Stimulated activated CD8-positive, alpha-beta memory T cell treated with anti-CD3 and anti-CD28 coated beads, Interleukin-4, amount 100 ng/mL, for 1 hour (primary cell): ENCODE results near the gene ZMYM4.
"Not testable (repeated sequence)": the region's sequence is repeated elsewhere in the genome, so short reads cannot be mapped to it uniquely, and the experiment has no call there.

ENCODE experiments used
- DNase-seq, 2 donors: peaks; one replicate each; pipeline ENCODE4 v3.0.0-alpha.2; 2020; ENCODE audit warnings: low read depth in 2 of 2, low spot score in 1 of 2

Gene ZMYM4

GRCh38 chr1:35268282-35269200 lies at the start of gene ZMYM4:
Gene ZMYM4 (plus strand): TSS chr1:35268709. CDS start chr1:35269047, 338 bp downstream.
- peak; percentile 53 to 75 for DNase-seq

GRCh38 chr1:35220976-35221375 lies 47.5 kb upstream of the ZMYM4 start:
- DNase-seq: no peak

DNA sequence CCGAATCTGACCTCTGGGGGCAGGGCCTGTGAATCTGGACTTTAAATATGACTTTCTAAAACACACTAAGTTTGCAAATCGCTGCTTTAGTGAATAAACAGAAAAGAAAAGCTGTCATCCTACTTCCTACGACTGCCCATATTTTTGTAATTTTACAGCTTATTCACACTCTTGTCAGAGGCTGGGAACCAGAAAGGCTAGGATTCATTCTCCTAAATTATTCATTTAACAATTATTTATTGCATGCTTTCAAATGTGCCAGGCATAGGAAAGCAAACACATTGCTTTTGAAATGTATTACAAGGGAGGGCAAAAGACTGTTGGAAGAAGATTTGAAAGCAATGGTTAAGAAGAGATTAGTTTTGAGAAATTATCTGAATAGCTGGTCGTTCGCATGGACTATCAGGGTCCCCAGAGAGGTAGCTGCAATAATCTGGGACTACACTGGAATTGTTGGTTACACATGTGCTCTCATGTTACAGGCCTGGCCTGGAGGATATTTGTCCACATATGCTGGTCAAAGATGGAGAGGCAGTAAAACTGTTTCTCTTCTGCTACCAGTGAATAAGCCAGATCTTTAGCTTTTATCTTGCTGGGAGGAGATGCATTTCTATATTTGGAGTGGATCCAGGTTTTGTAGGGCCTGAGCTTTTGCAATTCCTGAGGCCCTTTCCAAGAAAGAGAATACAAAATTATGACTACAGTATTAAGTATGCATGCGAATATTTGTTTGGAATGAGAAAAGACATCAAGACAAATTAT lies 46.0 kb upstream of the ZMYM4 start:
- no peak for DNase-seq

DNA sequence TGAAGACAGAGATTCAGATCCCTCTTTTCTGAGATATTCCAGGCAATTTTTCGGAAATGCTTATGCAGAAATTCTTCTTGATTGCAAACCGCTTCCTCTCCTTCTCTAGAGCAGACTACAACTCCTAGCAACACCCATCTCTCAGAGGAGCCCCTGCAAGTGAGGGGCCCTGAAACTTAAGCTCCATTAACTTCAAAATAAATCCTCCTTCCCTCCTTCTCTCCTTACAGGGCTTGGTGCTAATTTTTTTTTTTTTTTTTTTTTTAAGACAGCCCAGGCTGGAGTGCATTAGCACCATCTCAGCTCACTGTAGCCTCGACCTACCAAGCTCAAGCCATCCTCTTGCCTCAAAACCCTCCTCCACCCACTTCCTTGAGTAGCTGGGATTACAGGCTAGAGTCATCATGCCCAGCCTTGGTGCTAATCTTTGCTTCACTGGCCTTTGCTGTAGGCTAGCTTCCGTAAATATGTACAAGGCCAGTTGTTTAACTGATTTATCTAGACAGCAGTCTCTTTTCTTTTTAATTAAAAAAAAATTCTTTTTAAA lies 45.4 kb upstream of the ZMYM4 start:
- no peak for DNase-seq

DNA sequence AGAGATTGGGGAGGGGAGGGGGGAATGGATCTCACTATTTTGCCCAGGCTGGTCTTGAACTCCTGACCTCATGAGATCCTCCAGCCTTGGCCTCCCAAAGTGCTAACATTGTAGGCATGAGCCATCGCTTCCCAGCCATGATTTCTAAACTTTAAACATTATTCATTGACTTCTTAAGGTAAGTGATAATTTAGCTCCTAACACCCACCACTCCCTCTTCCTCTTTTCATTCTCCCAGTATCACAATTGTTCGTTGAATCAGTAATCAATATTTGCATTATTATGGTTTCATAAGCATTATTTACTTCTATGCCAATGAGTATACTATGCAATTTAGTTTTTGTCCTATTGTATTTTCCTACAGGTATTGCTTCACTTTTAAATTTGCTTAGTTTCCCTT lies 42.0 kb upstream of the ZMYM4 start:
- DNase-seq: no peak

- no peak for DNase-seq
Observed at GRCh38 chr1:35229587-35230360, 38.7 kb upstream of the ZMYM4 start.

DNA sequence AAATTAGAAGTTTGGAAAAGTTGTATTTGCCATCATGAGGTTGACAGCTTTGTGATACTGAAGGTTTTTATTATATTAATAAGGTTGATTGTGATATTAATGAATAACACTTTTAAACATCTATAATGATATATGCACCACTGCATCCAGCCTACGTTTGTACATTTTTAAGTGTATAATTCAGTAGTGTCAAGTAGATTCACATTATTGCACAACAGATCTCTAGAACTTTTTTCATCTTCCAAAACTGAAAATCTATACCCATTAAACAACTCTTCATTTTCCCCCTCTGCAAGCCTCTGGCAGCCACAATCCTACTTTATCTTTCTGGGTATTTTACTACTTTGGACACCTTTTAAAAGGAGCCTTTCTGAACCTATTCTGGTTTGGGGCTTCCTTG lies 37.2 kb upstream of the ZMYM4 start:
- DNase-seq: no peak

GRCh38 chr1:35236772-35237171 lies 31.7 kb upstream of the ZMYM4 start:
- DNase-seq: not testable (repeated sequence)

- no peak for DNase-seq
Observed at GRCh38 chr1:35243691-35244090, 24.8 kb upstream of the ZMYM4 start.

DNA sequence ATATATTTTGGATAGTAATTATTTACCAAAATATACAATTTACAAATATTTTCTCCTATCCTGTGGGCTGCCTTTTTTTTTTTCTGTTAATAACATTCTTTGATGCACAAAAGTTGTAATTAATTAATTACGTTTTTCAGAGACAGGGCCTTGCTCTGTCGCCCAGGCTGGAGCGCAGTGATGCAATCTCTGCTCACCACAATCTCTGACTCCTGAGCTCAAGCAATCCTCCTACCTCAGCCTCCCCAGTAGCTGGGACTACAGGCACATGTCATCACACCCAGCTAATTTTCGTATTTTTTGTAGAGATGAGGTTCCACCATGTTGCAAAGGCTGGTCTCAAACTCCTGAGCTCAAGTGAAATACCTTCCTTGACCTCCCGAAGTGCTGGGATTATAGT lies 21.3 kb upstream of the ZMYM4 start:
- DNase-seq: no peak

GRCh38 chr1:35253941-35254340 lies 14.6 kb upstream of the ZMYM4 start:
- no peak for DNase-seq

- DNase-seq: no peak
Observed at GRCh38 chr1:35255276-35255675, 13.2 kb upstream of the ZMYM4 start.

DNA sequence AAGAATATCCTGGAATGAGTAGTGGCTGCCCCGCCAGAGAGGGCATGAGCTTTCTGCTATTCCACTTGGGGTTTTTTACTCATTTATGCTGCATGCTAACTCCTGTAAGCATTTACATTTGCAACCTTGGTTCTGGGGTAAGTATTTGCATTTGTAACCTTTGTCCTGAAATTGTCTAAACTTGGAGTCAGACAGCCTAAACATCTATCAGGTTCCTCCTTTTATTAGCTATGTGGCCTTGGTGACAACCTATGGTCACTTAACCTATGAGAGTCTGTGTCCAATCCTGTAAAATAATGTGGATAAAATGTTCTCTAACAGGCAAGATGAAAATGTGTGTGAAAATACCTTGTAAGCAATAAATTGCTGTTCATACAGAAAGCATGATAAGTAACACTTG lies 8.9 kb upstream of the ZMYM4 start:
- no peak for DNase-seq

DNA sequence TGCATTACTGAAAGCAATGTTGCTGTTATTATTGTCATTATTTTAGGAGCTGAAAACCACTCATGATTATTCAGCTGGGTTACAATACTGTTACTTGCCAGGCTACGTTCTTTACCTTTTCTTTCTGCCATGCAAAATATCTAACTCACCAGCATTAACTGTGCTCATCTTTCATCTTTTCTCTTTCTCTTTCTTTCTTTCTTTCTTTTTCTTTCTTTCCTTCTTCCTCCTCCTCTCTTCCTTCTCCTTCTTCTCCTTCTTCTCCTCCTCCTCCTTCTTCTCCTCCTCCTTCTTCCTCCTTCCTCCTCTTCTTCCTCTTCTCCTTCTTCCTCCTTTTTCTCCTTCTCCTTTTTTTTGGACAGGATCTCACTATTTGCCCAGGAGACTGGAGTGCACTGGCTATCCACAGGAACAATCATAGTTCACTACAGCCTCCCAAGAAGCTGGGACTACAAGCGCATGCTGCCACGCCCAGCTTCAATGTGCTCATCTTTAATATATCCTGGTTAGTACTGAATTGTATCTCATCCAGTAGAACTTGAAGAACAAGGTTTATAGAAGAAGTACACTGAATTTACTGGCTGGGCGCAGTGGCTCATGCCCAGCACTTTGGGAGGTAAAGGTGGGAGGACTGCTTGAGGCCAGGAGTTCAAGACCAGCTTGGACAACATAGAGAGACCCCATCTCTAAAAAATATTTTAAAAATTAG lies 6.9 kb upstream of the ZMYM4 start:
- no peak for DNase-seq

DNA sequence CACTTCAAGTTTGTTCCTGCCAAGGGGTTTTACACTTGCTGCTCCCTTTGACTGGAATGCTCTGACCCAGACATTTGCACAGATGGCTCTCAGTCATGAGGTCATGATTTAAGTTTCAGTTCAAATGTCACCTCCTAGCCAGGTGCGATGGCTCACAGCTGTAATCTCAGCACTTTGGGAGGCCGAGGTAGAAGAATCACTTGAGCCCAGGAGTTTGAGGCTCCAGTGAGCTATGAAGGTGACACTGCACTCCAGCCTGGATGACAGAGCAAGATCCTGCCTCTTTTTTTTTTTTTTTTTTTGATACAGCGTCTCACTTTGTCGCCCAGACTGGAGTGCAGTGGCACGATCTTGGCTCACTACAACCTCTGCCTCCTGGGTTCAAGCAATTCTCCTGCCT lies 4.5 kb upstream of the ZMYM4 start:
- DNase-seq: no peak

DNA sequence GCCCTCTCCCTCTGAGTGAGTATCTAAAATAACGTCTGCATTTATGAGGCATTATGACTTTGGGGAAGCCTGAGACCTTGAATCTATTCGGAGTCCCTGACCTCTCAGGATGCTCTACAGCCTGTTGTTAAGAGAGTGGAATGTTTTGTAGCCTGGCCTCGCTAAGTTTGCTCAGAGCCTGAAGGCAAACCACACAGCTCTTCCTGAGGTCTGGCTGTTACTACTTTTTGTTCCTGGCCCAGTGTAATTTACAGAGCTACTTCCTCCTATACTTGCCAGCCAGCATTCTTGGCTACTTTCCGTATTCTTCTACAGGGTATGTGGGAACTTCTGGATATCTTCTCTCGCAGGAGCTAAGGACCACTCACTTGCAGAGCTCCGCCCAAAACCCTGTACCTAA lies 3.6 kb upstream of the ZMYM4 start:
- no peak for DNase-seq

GRCh38 chr1:35266306-35266705 lies 2.2 kb upstream of the ZMYM4 start:
- no peak for DNase-seq

DNA sequence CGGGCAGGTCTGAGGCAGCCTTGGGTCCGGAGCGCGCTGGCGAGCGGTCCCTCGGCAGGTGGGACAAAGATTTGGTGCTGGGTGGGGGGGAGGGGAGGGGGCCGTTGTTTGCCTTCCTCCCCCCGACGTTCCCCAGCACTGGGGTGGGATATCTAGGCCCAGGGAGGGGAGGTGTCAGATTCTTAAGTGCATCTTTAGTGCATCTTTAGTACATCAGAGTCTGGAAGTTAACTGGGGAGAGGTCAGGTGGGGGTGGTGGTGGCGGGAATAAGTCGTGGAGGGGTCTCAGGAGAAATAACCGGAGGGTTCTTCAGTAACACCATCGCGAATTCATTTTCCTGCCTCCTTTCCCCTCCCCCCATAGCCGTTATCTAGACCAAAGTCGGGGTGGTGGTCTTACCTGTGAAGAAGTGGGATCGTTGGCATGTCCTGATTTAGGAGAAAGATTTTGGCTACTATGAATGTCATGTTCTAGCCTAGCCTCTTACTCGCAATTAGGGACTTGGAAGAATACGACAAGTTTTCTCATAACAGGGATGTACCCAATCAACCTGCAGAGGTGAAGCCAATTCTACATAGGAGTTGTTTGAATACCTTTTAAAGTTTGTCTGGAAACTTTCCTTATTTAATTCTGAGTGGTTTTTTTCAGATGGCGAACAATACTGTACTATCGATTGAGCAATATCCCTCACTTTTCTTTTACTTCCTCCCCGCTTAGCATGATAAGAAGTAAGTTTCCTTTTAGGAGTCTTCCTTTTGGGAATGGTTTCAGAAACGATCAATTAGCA lies 886 bp downstream of the ZMYM4 start:
- no peak for DNase-seq

DNA sequence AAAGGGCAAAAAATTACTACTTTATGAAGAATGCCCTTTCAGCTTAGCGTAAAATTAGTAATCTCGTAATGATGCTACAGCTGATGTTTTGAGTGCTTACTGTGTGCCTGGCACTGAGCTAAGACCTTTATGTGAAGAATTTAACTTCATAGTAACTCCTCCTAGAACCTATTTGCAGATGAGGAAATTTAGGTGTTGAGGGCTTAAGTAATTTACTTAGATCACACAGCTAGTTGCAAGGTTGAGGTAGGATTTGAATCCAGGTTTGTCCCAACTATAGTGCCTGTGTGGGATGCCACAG lies 1.4 kb downstream of the ZMYM4 start:
- DNase-seq: no peak

- DNase-seq: no peak
Observed at GRCh38 chr1:35270836-35271235, 2.3 kb downstream of the ZMYM4 start.
